Cardiac fibroblast (primary cell): ENCODE data around the gene GNPTAB.
"Not testable (repeated sequence)": the region's sequence is repeated elsewhere in the genome, so short reads cannot be mapped to it uniquely, and the experiment has no call there.

Experiments
- DNase-seq, 2 donors: peaks; one replicate each; pipeline versions ENCODE4 v3.0.0 to v3.0.0-alpha.2; 2010; ENCODE audit warnings: low read depth in 2 of 2
- H3K4me3 ChIP-seq, 2 donors: replicated peaks in 1 of 2; 1 replicate in 1 of 2; 2 replicates in 1 of 2; pipeline ENCODE4 v1.5.1; 2011; ENCODE audit warnings: low read depth in 2 of 2, low read length in 2 of 2, mild to moderate bottlenecking in 2 of 2, moderate library complexity in 1 of 2
- TF ChIP-seq, protein P1 (sequence below): IDR thresholded peaks from one replicate; pipeline ENCODE4 v1.5.1; 2011; ENCODE audit warnings: low read depth, mild to moderate bottlenecking, low read length, inconsistent platforms

GNPTAB gene

DNA sequence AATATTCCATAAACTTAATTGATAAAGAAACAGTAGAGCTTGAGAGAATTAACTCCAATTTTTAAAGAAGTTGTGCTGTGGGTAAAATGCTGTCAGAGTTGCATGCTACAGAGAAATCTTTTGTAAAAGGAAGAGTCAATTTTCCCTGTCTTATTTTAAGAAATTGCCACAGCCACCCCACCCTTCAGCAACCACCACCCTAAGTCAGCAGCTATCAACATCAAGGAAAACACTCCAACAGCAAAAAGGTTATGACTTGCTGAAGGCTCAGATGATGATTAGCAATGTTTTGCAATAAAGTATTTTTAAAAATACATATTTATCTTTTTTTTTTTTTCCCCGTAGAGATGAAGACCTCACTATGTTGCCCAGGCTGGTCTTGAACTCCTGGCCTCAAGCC is 40.2 kb upstream of the GNPTAB start:
- no peak overlapping the region for H3K4me3 ChIP-seq
- DNase-seq, result no peak
- TF ChIP-seq, protein P1, sequence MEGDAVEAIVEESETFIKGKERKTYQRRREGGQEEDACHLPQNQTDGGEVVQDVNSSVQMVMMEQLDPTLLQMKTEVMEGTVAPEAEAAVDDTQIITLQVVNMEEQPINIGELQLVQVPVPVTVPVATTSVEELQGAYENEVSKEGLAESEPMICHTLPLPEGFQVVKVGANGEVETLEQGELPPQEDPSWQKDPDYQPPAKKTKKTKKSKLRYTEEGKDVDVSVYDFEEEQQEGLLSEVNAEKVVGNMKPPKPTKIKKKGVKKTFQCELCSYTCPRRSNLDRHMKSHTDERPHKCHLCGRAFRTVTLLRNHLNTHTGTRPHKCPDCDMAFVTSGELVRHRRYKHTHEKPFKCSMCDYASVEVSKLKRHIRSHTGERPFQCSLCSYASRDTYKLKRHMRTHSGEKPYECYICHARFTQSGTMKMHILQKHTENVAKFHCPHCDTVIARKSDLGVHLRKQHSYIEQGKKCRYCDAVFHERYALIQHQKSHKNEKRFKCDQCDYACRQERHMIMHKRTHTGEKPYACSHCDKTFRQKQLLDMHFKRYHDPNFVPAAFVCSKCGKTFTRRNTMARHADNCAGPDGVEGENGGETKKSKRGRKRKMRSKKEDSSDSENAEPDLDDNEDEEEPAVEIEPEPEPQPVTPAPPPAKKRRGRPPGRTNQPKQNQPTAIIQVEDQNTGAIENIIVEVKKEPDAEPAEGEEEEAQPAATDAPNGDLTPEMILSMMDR, result no peak

DNA sequence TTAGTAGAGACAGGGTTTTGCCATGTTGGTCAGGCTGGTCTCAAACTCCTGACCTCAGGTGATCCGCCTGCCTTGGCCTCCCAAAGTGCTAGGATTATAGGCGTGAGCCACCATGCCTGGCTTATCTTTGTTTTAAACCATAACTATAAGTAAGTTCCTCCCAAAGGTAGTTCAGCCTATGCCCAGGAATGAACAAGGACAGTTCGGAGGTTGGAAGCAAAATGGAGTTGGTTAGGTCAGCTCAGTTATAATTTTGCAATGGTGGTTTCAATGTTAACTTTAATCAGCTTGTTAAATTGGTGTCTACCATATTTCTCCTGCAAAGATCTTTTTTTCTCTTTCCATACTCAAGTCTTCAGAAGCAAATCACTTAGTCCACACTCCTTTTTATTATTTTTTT is 36.9 kb upstream of the GNPTAB start:
- H3K4me3 ChIP-seq, DNase-seq: not testable (repeated sequence)

DNA sequence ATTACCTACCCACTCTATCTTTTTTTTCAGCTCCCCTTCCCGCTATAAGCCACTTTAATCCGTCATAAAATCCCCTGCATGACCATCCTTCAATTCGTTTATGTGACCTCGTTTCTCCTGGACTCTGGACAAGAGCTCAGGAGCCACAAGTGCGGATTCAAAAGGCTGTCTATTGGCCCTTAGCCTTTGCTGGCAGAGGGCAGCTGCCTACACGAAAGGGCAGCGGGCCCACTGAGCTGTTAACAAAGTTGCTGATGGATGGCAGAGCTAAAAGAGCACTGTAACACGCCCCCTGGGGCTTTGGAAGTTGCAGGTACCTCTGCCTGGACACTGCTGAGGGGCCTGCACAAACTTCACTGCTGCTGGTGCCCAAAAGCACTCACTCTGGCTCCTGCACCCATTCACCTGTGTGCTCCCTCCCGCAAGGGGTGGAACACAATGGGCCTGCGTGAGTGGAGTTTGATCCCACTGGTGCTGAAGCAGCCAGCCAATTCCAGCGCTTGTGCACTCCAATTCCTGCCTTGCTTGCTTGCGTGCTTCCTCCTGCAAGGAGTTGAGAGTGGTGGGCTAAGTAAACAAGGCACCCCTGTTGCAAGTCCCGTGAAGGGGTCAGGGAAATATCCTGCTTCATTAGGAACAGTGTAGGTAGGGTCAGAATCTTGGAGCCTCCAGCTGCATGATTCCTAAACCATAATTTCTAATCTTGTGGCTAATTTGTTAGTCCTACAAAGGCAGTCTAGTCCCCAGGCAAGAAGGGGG is 36.0 kb upstream of the GNPTAB start:
- TF ChIP-seq, protein P1, result no peak
- DNase-seq, result no peak
- no peak overlapping the region for H3K4me3 ChIP-seq

DNA sequence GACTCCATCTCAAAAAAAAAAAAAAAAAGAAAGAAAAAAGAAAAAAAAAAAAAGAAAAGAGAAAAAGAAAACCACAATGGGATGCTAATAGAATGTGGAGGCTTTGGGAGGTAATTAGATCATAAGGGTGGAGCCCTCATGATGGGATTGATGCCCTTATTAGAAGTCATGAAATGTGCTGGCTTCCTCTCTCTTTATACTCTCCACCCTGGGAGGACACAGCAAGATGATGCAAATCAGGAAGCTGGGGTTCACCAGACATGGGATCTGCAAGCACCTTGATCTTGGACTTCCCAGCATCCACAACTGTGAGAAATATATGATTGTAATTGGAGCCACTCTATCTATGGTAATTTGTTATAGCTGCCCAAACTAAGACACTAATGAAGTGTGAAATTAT is 33.2 kb upstream of the GNPTAB start:
- no peak overlapping the region for H3K4me3 ChIP-seq
- no peak for DNase-seq
- TF ChIP-seq, protein P1, result no peak

DNA sequence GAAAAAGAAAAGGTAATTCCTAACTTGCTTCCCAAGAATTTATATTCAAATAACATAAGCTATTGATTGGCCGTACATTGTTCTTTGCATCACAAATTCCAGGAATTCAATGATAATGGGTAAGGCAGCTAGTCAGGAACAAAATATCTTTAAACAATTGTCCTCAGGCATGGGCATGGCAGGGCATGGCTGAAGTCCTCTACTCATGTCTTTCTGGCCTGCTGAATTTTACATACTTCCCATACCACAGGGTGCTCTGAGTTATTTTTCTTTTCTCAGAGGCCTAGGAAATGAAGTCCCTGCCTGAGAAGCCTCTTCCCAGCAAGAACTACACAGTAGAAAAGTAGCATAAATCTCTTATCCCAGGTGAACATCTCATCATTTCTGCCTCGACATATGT is 31.5 kb upstream of the GNPTAB start:
- no peak overlapping the region for H3K4me3 ChIP-seq
- no peak for DNase-seq
- TF ChIP-seq, protein P1, result no peak

DNA sequence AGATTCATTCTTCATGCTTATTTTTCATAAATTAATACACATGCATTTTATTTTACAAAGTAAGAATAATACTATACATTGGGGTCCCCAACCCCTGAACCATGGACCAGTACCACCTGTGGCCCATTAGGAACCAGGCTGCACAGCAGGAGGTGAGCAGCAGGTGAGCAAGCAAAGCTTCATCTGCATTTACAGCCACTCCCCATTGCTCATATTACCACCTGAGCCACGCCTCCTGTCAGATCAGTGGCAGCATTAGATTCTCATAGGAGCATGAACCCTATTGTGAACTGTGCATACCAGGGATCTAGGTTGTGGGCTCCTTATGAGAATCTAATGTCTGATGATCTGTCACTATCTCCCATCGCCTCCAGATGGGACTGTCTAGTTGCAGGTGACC is 30.9 kb upstream of the GNPTAB start:
- H3K4me3 ChIP-seq, DNase-seq: not testable (repeated sequence)

DNA sequence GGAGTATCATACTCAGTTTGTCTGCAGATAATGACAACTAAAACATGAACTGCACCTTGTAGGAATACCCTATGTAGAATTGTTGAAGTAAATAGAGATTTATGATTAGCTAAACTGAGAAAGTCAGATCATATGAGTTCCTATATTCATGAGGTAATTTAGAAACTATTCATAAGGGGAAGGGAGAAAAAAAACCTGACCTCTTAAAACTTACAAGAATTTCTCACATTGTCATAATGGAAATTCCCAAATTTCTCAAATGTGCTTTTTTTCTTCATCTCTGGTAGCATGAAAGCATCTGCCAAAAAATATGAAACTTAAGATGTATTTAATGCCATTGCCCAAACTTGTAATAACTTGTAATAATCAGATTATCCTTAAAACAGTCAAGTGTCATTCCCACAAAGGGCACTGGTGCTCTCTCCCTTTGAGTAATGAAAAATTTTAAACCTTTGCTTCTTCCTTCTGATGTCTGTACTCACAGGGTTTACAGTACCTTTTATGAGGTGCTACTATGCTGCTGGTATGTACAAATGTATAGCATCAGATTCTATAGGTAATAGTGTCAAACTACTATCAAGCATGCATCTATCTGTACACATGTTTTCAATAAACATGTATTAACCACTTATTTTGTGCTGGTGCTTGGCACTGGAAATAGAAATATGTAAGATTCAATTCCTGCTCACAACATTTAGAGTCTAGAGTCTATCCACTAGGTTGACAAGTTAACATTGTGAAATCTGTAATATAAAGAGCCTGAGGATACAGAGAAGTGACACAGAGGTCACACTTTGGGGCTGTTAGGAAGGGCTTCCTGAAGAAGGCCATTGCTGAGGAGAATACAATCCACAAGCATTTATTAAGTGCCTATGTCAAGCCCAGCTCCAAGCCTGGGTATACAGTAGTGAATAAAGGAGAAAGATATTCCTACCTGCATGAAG is 29.2 kb upstream of the GNPTAB start:
- DNase-seq, result peak; percentile 16 to 85
- no peak overlapping the region for H3K4me3 ChIP-seq
- TF ChIP-seq, protein P1, result no peak
